HS-27A (cell line): Measurements from ENCODE around the gene GAREM1.

Source experiments
- DNase-seq: peaks from one replicate; pipeline ENCODE4 v3.0.0-alpha.2; 2012; ENCODE audit warnings: low read depth, missing footprints

GAREM1 gene

DNA sequence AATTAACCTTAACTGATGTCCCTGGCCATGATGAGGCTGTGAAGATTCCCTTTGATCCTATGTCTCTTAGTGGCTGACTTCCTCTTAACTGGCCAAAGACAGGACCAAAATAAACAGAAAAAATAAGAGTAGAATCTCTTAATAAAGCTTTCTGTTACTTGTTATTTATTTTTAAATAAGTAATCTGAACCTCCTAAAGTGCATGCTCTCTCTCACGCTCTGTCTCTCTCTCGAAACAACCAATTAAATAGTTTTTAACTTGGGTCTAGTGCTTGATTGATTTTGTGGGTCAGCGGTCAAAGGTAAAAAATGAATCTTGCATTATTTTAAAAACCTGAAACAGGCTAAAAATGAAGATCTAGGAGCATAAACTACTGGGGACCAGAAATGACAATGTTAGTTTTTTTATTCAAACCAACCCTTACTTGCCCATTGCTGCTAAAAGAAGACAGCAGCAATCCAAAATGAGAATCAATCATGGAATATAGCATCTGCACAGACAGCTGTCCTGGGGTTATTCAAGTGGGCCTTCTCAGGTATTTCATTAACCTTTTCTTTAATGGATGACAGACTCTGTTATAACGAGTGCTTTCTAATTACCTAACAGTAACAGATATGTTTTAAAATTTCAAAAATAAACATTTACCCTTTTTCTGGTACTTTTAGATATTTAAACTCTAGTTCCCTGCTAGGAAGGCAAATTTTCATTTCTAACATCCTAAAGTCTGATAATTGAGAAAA is 11.2 kb downstream of the GAREM1 start:
- no peak for DNase-seq

DNA sequence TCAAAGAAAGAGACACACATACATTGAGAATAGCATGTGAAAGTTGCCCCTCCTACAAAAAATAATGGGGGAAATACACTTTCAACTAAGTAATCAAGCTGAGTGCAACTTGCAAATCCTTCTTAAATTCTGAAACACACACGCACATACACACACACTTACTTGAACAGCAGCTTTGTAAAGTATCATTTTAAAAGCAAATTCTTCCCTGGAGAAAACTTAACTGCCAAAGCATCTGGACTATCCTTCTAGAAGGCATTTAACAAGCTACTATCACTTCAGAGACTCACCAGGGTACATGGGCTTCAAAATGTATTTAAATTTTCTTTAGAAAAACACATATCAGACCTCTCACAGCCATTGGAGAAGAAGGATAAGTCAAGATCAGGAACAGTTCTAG is 15.3 kb downstream of the GAREM1 start:
- DNase-seq, result no peak

DNA sequence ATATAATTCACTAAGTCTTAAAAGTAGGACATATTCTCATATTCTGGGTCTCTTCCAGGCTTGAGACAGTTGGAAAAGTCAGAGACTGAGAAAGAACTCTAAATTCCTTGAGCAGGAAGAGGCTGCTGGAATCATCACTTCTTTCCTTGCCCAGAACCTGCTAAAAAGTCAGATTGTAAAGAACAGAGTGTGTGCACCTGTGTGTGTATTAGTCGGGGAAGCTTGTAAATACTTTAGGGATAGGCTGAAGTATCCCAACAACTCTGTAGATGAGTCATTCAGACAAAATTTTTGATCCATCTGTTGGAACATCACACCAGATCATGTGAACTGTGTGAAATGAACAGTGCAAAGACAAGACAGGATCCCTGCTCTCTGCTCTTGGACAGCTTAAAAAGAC is 16.1 kb downstream of the GAREM1 start:
- DNase-seq, result no peak

GRCh38 chr18:32450874-32451273 is 19.8 kb downstream of the GAREM1 start:
- DNase-seq, result no peak

- DNase-seq, result no peak
Measured at GRCh38 chr18:32450026-32450691, 20.5 kb downstream of the GAREM1 start.

DNA sequence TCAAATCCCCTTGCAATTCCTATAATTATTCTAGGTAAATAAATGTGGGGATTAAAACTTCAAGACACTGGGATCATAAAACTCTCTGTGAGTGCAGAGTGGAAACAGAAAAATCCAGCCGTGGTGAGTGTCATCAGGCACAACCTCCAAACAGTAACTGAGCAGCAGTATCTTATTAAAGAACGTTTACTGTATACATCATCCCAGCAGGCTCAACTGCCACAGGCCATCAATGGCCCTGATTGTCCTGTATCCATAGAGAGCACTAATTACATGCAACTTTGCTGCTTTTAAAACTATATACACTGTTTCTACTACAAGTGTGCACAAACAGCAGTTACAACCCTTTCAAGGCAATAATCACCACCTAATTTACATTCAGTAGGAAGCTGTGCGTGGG is 23.9 kb downstream of the GAREM1 start:
- DNase-seq, result no peak

- no peak for DNase-seq
Measured at GRCh38 chr18:32445846-32446245, 24.8 kb downstream of the GAREM1 start.

- DNase-seq, result no peak
Measured at GRCh38 chr18:32443706-32444215, 26.9 kb downstream of the GAREM1 start.

DNA sequence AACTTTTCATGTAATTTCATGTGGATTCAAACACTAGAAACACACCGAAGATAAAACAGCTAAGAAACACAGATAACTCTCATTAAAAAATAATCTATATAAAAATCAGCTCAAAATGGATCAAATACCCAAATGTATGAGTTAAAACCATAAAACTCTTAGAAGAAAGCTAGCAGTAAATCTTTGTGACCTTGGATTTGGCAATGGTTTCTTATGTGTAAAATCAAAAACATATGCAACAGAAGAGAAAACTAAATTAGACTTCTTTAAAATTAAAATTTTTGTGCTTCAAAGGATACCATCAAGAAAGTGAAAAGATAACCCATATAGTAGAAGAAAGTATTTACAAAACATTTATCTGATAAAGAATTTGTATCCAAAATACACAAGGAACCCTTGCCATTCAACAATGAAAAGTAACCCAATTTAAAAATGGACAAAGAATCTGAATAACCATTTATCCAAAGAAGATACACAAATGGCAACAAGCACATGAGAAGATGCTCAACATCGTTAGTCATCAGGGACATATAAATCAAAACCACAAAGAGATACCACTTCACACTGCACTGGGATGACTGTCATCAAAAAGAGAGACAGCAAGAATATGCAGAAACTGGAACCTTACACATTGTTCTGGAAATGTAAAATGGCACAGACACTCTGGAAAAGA is 27.5 kb downstream of the GAREM1 start:
- DNase-seq, result no peak

DNA sequence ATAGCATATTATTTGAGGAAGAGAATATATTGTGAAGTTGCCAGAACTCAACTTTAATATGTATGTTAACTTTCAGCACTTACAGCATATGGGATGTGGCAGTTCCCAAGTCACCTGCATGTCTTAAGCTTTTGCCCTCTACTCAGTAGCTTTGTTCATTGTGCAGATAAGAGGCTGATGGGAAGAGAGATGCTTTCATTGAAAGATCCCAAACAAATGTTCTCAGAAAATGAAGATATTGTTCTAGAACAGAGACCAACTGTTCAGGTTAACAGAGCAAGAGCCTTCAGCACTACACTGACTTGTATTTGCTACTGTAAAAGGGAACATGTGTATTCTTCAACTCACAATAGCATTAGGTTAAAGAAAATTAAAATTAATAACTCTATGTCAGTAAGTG is 28.1 kb downstream of the GAREM1 start:
- DNase-seq, result no peak

- DNase-seq, result no peak
Measured at GRCh38 chr18:32441533-32441932, 29.1 kb downstream of the GAREM1 start.

DNA sequence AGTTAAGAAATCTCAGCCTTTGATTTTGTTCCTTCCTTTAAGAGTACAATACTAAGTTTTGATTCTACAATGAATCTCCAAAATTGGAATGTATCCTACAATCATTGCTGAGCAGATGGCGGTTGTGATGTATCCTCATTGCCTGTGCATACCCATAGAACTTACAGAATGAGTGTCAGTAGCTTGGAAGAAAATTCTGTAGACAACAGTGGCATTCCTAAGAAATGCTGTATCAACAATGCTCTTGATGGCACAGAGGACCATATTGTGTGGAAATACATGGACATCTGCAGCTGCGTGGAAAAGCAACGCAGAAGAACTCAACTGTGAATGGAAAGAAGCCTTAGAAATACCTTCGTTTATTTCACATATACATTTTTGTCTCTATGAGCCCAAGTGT is 30.2 kb downstream of the GAREM1 start:
- DNase-seq, result no peak

DNA sequence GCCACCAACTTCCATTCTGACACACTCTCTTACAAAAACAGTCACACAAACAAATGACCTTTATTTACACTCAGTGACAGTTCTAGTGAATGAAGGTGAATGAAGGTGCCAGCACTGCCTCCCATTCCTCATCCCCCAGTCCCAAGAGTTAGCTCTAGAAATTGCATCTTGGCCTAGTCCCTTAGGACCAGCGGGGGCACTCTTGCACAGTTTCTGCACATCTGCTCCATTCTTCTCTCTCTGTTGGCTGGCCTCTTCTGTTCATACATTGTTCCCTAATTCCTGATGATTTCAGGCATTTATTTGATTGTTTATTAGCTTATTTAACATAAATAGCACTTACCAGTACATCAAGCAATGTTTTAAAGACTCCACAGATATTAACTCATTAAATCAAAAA is 30.9 kb downstream of the GAREM1 start:
- no peak for DNase-seq

DNA sequence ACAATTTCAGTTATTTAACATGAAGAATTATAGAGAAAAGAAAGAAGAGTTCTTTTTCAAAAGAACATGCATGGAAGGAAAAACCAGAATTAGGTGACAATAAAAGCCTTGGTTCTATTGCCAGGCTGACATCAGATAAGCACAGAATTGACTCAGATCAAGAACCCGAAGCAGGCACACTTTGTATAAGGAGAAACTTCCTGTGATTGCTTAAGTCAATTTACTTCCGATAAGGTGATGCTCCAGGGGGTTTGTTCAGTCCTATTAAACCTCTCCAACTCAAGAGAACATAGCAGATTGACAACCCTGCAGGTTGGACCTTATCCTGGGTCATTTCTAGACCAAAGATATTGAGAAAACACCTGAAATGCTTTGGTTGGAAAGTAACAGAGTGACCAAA is 31.4 kb downstream of the GAREM1 start:
- DNase-seq, result no peak

DNA sequence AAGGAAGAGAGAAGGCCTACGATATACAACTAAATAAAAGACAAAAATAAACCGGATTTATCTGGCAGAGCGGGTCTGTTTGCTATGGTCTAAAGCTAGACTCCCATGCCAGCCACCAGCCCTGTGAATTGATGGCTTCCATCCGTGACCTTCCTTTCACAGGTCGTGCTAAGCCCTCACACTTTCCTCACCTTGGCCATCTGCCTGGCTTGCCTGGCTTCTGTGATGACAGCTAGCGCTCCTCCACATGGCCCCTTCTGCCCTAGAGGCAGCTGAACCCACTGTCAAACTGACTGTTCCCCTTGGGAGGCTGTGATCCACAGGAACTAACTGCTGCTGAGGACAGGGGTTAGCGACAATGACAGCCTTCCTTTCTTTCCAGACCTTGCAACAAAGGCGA is 32.5 kb downstream of the GAREM1 start:
- DNase-seq, result no peak

- no peak for DNase-seq
Measured at GRCh38 chr18:32437100-32437834, 33.4 kb downstream of the GAREM1 start.

DNA sequence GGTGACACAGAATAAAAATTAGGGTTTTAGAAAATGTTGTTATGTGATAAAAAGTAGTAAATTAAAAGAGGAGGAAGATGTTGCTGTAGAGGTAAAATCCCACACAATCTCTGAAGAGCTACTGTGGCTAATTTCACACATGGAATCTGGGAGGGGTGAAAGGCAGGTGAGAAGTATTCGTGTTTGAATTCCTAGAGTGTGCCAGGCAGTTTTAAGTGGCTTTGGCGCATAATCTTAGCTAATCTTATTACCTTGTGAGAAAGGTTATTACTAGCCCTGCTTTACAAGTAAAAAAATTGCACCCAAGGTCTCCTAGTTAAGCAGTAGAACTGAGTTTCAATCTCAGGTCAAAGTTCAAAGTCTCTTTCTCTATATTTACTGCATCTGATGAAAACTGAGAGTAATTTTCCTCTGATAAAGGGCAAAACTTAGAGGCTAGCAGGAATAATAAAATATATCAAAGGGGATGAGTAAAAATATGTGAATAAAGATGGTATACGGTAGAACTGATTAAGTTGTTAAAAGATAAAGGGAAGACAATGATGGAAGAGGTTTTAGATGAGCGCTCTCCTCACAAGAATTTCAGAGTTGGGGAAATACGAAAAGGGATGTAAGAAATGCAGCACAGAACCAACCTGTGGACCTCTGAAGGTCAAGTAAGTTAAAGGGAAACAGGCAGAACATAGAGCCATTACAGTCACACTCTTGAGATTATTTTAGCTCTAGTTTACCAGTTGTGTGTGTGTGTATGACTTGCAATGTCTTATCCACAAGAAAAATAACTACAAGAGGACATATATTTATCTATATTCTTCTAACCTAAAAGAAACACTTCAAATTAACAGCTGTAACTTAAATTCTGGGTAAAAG is 34.8 kb downstream of the GAREM1 start:
- no peak for DNase-seq

GRCh38 chr18:32431753-32432152 is 38.9 kb downstream of the GAREM1 start:
- DNase-seq, result no peak

DNA sequence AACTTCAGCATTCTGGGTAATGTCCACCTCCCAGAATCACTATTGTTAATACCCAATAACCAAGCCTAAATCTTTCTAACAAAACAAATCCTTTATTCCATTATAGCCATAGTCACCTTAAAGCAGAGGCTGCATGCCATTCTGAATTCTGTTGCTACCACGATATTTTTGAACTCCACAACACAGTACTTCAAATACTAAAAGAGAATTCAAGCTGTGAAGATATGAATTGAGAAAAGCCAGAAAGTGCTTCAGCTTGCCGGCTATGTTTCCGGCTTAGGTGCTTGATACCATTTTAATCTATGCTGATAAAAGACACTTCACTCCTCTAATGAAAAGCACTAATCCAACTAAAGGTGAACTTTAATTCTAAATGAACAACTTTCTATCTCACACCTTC is 41.3 kb downstream of the GAREM1 start:
- no peak for DNase-seq

DNA sequence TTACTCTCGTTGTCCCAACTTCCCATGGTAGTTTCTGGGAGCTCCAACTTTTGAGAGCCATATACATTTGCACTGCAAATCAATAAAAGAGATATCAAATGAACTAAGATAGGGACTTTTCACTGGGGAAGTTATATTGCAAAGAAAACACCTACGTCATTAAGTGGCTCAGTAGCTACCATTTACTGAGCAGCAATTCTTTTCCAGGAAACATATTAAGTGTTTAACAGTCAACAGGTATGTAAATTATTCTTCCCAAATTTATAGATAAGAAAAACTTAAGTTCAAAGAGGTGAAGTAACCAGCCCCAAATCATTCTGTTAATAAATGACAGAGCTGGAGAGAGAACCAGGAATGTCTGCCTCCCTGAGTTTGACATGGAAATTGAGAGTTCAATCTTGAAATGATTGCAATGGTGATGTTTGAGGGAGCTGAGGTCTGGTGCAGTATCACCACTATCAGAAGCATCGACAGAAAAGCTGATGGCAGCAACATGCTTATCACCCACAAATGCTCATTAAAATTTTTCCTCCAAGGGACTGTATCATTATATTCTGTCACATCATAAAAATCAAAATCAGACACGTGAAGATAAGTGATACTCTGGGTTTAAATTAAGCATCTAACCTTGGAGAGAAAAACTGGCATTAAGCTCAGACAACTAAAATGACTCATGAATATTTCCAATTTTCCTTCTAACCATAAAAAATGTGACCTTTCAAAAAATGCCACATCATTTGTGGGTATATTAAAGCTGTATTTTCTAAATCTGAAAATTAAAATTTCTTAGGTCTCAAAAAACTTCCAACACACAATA is 43.4 kb downstream of the GAREM1 start:
- peak; percentile 2 for DNase-seq

DNA sequence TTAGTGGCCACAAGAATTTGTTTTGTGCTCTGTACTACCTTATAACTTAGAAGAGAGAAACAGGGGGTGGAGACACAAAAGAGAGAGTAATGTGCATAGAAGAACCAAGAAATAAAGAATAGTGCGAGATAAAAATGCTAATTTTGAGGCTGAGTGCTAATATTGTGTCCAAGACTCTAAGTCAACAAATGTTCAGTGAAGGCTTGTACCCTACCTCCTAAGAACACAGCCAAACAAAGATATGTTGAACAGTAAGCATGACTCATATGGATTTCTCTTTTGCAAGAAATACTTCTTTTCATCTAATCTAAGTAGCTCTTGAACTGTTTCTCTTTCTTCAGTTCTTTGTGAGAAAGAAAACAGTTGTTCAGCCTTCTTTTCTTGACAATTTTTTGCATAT is 45.2 kb downstream of the GAREM1 start:
- DNase-seq, result no peak
